GM19193 (cell line): ENCODE data around the gene PRPSAP1.
A peak's percentile ranks its signal among the peaks of the same experiment; 100 is the strongest.

ENCODE experiments used
- POLR2A ChIP-seq: IDR thresholded peaks from 4 replicates; pipeline ENCODE4 v1.6.1; 2011; ENCODE audit not compliant: insufficient read depth, insufficient read length; ENCODE audit errors: extremely low read depth

Gene PRPSAP1

GRCh38 chr17:76262732-76263344 is 90.9 kb downstream of the PRPSAP1 start:
- peak; percentile 62 for TF ChIP-seq POLR2A

- TF ChIP-seq POLR2A: peak; percentile 53
Measured at GRCh38 chr17:76261421-76262215, 92.1 kb downstream of the PRPSAP1 start.

GRCh38 chr17:76260669-76261068 is 93.0 kb downstream of the PRPSAP1 start:
- TF ChIP-seq POLR2A: peak; percentile 60

- TF ChIP-seq POLR2A: no peak
Measured at GRCh38 chr17:76260220-76260619, 93.5 kb downstream of the PRPSAP1 start.
